Stimulated activated CD8-positive, alpha-beta memory T cell treated with anti-CD3 and anti-CD28 coated beads, Interleukin-7, amount 100 ng/mL, for 4 hours (primary cell): Measurements from ENCODE around the gene CBS.
"Not testable (repeated sequence)": the region's sequence is repeated elsewhere in the genome, so short reads cannot be mapped to it uniquely, and the experiment has no call there.

Source experiments
- DNase-seq, 2 donors: peaks; one replicate each; pipeline ENCODE4 v3.0.0-alpha.2; 2020; ENCODE audit warnings: low read depth in 2 of 2

CBS gene

DNA sequence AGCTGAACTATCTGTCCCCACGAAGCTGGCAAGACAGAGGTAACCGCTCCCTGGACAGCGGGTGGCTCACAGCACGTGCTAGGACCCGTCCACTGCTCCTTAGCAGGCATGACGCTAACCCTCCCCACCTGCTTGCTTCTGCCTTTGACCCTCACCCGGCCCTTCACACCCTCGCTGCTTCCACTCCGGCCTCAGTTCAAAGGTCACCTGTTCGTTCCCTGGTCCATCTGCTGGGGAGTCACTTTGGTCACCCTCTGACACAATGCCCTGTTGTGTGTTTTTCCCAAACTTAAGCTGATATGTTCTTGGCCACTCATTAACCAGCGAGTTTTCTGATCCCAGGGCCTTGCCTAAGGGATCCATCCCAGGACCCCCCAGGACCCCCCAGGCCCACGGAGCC is 7.6 kb downstream of the CBS start:
- not testable (repeated sequence) for DNase-seq

GRCh38 chr21:43066690-43067089 is 8.9 kb downstream of the CBS start:
- not testable (repeated sequence) for DNase-seq

- DNase-seq: not testable (repeated sequence)
Measured at GRCh38 chr21:43065991-43066390, 9.6 kb downstream of the CBS start.

GRCh38 chr21:43064265-43064917 is 11.2 kb downstream of the CBS start:
- DNase-seq: not testable (repeated sequence)

GRCh38 chr21:43062955-43063664 is 12.5 kb downstream of the CBS start:
- DNase-seq: not testable (repeated sequence)

DNA sequence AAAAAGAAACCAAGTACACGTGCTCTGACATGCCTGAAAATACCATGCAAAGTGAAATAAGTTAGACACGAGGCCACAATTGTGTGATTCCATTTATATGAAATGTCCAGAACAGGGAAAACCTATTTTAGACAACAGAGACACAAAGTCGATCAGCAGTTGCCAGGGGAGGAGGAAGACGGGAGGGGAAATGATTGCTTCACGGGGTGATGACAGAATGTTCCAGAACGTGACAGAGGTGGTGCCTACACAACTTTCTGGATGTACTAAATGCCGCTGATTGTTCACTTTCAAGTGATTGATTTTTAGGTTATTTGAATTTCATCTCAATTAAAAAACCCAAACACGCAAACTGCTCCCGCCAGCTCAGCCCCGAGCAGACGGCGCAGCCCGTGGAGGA is 22.5 kb downstream of the CBS start:
- DNase-seq: not testable (repeated sequence)

GRCh38 chr21:43045876-43046821 is 29.5 kb downstream of the CBS start:
- not testable (repeated sequence) for DNase-seq

GRCh38 chr21:43045165-43045875 is 30.3 kb downstream of the CBS start:
- not testable (repeated sequence) for DNase-seq

- DNase-seq: not testable (repeated sequence)
Measured at GRCh38 chr21:43044547-43044946, 31.1 kb downstream of the CBS start.

DNA sequence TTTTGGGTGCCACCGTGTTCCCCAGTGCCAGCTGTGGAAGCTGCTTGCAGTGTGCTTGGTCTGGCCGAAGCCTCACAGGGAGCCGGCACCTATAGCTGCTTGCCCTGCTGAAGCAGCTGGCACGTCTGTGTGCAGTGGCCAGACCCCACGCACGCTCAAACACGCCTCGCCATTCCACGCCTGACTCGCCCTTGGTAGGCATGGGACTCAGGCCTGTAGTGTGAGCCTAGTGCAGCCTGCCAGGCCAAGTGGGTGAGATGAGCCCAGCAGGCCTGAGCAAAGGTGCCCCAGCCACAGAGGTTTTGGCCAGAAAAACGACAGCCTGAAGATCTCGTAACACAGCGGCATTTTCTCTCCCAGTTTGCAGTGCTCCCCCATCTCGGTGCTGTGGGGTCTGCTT is 32.3 kb downstream of the CBS start:
- not testable (repeated sequence) for DNase-seq

DNA sequence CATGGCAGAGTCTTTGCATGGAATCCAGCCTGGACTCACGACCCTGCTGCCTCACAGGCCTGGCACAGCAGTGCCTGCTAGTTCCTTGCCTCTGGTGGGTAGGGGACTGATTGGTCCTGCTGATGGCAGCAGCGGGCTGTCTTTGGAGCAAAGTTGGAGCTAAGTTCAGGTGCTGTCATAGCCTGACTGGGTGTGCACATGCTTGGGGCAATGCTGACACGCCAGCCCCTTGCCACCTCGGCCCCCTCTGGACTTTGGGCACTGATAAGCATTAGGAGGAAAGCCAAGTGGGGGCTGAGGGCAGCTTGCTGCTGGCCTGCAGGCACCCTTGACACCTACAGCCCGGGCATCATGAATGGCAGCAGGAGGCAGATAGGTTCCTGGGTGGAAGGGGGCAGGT is 33.5 kb downstream of the CBS start:
- DNase-seq: not testable (repeated sequence)

GRCh38 chr21:43038659-43039044 is 37.0 kb downstream of the CBS start:
- not testable (repeated sequence) for DNase-seq

DNA sequence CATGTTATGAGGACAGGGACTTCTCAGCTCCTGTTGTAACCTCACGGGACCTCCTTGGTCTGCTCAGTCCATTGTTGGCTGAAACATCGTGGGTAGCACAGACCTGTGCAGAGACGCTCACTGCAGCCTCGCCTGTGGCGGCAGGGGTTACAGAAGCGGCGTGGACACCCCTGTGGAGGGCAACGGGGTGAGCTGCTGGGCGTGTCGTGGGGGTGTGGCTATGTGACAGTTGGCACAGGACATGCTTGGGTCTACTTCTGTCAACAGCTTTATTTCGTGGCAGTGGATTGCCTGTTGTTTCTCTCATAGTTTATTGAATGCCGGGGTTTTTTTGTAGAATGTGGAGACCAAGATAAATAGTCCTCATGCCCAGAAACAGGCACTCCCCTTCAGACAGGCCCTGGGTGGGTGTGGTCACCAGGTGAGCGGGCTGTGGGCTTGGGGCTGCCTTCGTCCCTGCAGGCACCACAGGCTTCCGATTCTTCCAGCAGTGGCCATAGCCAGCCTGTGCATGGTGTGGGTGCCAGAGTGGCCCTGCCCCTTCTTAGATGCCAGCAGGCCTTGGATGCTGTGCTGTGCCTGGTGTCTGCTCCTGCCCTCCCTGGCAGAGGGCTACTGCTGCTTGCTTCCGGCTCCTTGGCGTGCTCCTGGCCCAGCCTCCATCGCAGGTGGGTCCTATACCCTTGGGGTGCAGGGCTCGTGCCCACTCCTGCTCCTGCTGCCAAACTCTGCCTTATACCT is 37.5 kb downstream of the CBS start:
- DNase-seq: not testable (repeated sequence)

DNA sequence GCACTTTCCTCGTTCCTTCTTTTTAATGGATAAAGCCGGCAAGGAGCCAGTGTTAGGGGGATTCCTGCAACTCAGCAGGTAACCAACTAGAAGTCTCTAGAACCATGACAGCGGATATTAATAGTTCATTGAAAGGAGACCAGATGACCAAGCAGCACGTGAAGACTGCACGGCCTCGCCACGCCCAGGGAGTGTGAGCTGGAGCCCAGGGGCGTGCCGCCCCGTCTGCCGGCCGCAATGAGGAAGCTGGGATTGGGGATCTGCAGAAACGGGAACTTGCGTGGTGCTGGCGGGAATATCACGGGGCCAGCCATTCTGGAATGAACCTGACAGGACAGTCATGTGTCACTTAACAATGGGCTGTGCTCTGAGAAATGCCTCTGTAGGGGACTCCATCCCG is 38.7 kb downstream of the CBS start:
- DNase-seq: not testable (repeated sequence)

DNA sequence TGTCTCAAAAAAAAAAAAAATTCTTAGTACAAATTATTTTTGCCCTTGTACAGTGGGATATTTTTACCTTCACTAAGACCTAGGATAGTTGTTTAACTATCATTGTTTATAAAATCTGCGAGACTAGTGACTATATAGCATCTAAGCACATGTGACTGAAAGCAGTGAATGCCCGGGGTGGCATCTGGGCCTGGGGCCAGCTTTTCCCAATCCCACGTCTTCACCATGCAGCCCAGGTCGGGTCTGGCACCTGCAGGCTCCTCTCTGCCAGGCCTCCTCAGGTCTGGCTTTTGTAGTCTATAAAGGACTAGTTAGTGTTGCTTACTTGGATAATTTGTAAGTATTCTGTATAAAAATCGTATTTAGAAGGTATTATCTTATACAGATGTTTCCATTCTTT is 40.8 kb downstream of the CBS start:
- DNase-seq: no peak

- no peak for DNase-seq
Measured at GRCh38 chr21:43034101-43034500, 41.5 kb downstream of the CBS start.

- DNase-seq: no peak
Measured at GRCh38 chr21:43031121-43031619, 44.5 kb downstream of the CBS start.

DNA sequence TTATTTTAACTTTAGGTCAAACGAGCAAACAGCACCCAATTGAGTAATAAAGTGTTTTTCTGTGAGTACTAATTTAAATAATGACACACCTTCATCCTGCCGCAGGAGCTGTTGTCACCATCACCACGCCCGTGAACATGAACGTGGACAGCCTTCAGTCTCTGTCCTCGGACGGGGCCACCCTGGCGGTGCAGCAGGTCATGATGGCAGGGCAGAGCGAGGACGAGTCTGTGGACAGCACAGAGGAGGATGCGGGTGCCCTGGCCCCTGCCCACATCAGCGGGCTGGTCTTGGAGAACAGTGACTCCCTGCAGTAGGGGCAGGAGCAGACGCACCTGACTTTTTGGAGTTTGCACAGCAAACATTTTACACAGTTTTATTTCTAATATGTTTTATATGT is 45.9 kb downstream of the CBS start:
- no peak for DNase-seq

DNA sequence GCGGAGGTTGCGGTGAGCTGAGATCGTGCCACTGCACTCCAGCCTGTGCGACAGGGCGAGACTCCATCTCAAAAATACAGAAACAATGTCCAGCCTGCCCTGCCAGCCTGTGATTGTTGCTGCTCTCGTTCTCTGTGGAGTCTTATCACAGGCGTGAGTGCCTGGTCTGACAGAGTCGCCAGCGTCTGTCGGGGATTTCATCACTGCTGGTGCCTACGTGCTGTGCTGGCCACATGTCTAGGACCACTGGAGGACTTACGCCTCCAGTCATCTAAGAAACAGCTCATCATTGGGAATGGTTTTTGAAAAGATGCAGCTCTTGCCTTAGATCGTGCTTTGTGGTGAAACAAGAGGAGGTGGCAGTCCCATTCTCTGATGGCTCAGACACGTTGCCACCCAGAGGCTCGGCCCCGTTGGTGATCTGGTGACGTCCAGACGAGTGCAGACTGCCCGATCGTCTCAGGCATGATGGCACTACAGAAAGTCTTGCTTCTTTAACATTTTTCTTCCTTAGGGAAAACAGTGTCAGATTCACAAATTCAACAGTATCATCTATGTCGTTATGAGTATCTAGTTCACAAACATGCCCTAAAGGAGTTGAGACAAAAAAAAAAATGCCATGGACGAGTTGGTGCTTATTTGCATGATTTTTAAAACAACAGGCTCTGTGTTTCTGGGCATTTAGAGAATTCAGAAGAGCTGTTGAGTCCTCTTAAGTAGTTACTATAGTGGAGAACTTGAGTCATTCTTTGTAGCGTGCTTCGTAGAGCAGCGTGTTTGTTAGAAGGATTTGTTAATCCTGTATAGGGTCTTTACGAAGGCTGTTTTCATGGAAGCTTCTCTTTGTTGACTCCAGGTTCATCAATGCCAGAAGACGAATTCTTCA is 47.5 kb downstream of the CBS start:
- no peak for DNase-seq
